Activated naive CD4-positive, alpha-beta T cell treated with Interleukin-2 at 50 U/mL for 16 hours (primary cell): ENCODE results near the gene S100A5.
"Not testable (repeated sequence)": the region's sequence is repeated elsewhere in the genome, so short reads cannot be mapped to it uniquely, and the experiment has no call there.

Experiments
- DNase-seq: peaks from one replicate; pipeline ENCODE4 v3.0.0-alpha.2; 2020

The S100A5 gene

GRCh38 chr1:153532181-153532580, 8.6 kb downstream of the S100A5 start:
- DNase-seq, result peak; percentile 49

GRCh38 chr1:153531638-153532037, 9.1 kb downstream of the S100A5 start:
- no peak for DNase-seq

GRCh38 chr1:153527683-153528040, 13.1 kb downstream of the S100A5 start:
- no peak for DNase-seq

GRCh38 chr1:153527023-153527682, 13.6 kb downstream of the S100A5 start:
- no peak for DNase-seq

- no peak for DNase-seq
Measured at GRCh38 chr1:153526132-153526543, 14.6 kb downstream of the S100A5 start.

- DNase-seq, result no peak
Measured at GRCh38 chr1:153525088-153525728, 15.5 kb downstream of the S100A5 start.

- DNase-seq, result not testable (repeated sequence)
Measured at GRCh38 chr1:153522353-153523048, 18.2 kb downstream of the S100A5 start.

GRCh38 chr1:153521808-153522207, 18.9 kb downstream of the S100A5 start:
- DNase-seq, result not testable (repeated sequence)

- no peak for DNase-seq
Measured at GRCh38 chr1:153520818-153521476, 19.8 kb downstream of the S100A5 start.

- DNase-seq, result not testable (repeated sequence)
Measured at GRCh38 chr1:153520137-153520691, 20.5 kb downstream of the S100A5 start.

GRCh38 chr1:153519242-153519641, 21.5 kb downstream of the S100A5 start:
- DNase-seq, result no peak

GRCh38 chr1:153515504-153516394, 25.0 kb downstream of the S100A5 start:
- no peak for DNase-seq

- DNase-seq, result no peak
Measured at GRCh38 chr1:153513666-153514065, 27.1 kb downstream of the S100A5 start.

GRCh38 chr1:153513023-153513422, 27.7 kb downstream of the S100A5 start:
- DNase-seq, result no peak

GRCh38 chr1:153510984-153511410, 29.7 kb downstream of the S100A5 start:
- DNase-seq, result peak; percentile 83

GRCh38 chr1:153509729-153510354, 30.9 kb downstream of the S100A5 start:
- DNase-seq, result peak; percentile 70

- DNase-seq, result no peak
Measured at GRCh38 chr1:153509036-153509435, 31.7 kb downstream of the S100A5 start.

GRCh38 chr1:153507926-153508583, 32.7 kb downstream of the S100A5 start:
- DNase-seq, result no peak

- no peak for DNase-seq
Measured at GRCh38 chr1:153506831-153507413, 33.8 kb downstream of the S100A5 start.

- DNase-seq, result no peak
Measured at GRCh38 chr1:153506386-153506785, 34.3 kb downstream of the S100A5 start.

- no peak for DNase-seq
Measured at GRCh38 chr1:153505576-153505975, 35.2 kb downstream of the S100A5 start.
